DOHH2 (cell line): ENCODE results near the gene BIRC7.

Source experiments
- EZH2phosphoT487 ChIP-seq: fragments of 200-600 bp; sonication (generic); IDR thresholded peaks from 2 replicates; pipeline ENCODE4 v1.6.1; 2017; ENCODE audit warnings: borderline replicate concordance, mild to moderate bottlenecking, antibody characterized with exemption, low read length, moderate library complexity, mixed read lengths
- TF ChIP-seq, protein P1 (sequence below): fragments of 200-600 bp; sonication (generic); IDR thresholded peaks from one replicate; pipeline ENCODE4 v1.5.1; 2014; ENCODE audit warnings: antibody characterized with exemption, mild to moderate bottlenecking, low read depth, low read length; ENCODE audit not compliant: poor library complexity, severe bottlenecking

DNA sequence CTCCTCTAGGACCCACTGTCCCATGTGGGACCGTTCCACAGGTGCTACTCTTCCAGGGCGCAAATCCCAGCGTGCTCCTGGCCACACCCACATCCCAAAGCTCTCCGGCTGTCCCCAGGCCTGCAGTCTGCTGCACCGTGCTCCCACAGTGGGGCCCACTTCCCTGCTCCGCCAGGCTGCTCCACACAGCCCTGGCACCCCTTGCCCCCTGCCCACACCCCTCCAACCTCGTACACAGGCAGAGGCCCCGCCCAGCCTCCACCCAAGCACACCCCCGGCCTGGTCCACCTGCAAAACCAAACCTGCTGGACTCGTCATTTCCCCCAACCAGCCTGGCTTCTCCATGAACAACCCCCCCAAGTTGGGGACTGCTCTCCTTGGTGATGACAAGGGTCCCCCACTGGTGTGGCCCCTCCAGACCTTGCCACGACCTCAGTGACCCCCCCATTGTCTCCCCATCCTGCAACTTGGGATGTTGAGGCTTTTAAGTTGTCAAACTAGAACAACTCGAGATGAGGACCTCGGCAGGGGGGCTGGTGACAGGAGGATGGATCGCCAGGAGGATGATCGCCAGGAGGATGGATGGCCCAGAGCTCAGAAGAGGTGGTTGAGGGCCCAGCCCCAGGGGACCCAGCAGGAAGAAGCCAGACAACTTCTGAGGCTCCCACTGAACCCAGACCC is 46.9 kb upstream of the BIRC7 start:
- TF ChIP-seq, protein P1, sequence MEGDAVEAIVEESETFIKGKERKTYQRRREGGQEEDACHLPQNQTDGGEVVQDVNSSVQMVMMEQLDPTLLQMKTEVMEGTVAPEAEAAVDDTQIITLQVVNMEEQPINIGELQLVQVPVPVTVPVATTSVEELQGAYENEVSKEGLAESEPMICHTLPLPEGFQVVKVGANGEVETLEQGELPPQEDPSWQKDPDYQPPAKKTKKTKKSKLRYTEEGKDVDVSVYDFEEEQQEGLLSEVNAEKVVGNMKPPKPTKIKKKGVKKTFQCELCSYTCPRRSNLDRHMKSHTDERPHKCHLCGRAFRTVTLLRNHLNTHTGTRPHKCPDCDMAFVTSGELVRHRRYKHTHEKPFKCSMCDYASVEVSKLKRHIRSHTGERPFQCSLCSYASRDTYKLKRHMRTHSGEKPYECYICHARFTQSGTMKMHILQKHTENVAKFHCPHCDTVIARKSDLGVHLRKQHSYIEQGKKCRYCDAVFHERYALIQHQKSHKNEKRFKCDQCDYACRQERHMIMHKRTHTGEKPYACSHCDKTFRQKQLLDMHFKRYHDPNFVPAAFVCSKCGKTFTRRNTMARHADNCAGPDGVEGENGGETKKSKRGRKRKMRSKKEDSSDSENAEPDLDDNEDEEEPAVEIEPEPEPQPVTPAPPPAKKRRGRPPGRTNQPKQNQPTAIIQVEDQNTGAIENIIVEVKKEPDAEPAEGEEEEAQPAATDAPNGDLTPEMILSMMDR: no peak
- no peak for TF ChIP-seq EZH2phosphoT487
